WTC11 (cell line): ENCODE results near the gene KLK6.

Experiments used
- CREB1 ChIP-seq: sonication (generic); formaldehyde crosslinking; IDR thresholded peaks from 2 replicates; pipeline ENCODE4 v1.8.0; 2023; ENCODE audit warnings: mild to moderate bottlenecking, missing genetic modification reagents
- CTCF ChIP-seq: fragments of 200-600 bp; IDR thresholded peaks from 2 replicates; pipeline ENCODE4 v1.8.0; 2022; ENCODE audit warnings: antibody characterized with exemption
- ZNF121 ChIP-seq: sonication (generic); formaldehyde crosslinking; IDR thresholded peaks from 2 replicates; pipeline ENCODE4 v1.8.0; 2023; ENCODE audit warnings: missing genetic modification reagents
- ZNF263 ChIP-seq: sonication (generic); formaldehyde crosslinking; IDR thresholded peaks from 2 replicates; pipeline ENCODE4 v1.8.1; 2022; ENCODE audit warnings: low read depth, mild to moderate bottlenecking, moderate library complexity, missing genetic modification reagents

DNA sequence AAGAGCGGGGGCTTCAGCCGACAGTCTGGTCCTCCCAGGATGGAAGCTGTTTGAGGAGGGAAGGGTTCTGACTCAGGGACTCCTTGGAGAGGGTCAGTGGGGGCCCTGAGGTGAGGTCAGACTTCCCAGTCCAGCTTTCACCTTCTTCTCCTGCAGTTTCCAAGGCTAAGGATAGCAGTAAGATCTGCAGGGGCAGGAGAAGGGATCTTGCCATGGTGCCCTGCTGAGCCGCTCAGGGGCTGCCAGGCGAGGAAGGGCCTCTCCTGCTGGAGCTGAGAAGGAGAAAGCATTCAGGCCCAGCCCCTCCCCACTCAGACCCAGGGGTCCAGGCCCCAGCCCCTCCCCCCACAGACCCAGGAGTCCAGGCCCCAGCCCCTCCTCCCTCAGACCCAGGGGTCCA is 12.8 kb upstream of the KLK6 start:
- TF ChIP-seq CREB1 (CRISPR knock-in tag) (no peak), CTCF (no peak), ZNF263 (CRISPR knock-in tag) (no peak), ZNF121 (0 out of 2 replicates have a peak, but pooled peaks have one; percentile 54)
